ENCODE data around the gene ZMIZ2.

- TF ChIP-seq POLR2A (IDR thresholded peaks at IDR 0.05; ENCODE audit: low read length) (no peak), GATA1 (IDR thresholded peaks at IDR 0.05; ENCODE audit: low read depth, low read length) (no peak)
Observed at GRCh38 chr7:44776211-44776610, 27.6 kb downstream of the ZMIZ2 start.
